ENCODE measurements around the gene RCAN2.

DNA sequence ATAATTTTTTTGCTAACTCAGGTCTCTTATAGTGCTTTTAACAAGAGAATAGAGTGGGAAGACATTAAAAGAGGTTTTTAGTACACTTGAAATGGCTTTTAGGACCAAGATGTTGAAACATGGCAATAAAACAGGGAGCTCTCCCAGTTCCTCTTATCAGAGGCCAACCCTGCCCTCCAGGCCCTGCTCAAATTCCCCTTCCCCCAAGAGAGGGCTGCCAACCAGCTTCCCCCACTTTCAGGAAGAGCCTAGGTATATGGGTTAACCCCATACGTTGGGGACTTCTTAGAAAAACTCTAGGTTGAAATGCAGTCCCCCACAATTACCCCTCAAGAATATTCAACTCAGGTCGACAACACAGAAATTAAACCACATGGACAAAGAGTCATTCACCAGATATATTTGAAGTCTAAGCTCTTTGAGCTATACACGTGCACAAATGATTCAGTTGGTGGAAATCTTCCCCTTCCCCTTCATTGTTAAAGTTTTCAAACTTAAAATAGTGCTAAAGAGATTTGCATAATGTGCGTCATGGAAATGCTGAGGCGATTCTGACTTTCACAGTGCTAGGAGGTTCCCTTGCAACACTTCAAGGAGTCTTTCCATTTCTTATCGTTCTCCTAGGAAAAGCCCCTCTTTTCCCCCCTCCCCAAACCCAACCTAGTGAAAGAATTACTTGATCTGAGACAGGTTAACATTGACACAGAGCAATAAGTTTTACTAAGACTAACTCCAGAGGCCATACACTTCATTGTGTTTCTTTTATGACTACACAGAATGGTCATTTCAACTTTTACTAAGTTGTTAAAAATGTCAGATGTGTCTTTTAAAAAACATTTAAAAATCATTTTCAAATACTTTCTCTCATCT lies 270.7 kb downstream of the RCAN2 start:
- TF ChIP-seq, protein P1, sequence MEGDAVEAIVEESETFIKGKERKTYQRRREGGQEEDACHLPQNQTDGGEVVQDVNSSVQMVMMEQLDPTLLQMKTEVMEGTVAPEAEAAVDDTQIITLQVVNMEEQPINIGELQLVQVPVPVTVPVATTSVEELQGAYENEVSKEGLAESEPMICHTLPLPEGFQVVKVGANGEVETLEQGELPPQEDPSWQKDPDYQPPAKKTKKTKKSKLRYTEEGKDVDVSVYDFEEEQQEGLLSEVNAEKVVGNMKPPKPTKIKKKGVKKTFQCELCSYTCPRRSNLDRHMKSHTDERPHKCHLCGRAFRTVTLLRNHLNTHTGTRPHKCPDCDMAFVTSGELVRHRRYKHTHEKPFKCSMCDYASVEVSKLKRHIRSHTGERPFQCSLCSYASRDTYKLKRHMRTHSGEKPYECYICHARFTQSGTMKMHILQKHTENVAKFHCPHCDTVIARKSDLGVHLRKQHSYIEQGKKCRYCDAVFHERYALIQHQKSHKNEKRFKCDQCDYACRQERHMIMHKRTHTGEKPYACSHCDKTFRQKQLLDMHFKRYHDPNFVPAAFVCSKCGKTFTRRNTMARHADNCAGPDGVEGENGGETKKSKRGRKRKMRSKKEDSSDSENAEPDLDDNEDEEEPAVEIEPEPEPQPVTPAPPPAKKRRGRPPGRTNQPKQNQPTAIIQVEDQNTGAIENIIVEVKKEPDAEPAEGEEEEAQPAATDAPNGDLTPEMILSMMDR (conservative IDR thresholded peaks at IDR 0.05; ENCODE audit: low read depth, low read length) = no peak
- TF ChIP-seq EZH2 (IDR thresholded peaks at IDR 0.05; ENCODE audit: borderline replicate concordance, low read depth, low read length, poor library complexity, severe bottlenecking) = no peak

Data from A673 (cell line).